SK-N-SH treated with all-trans-retinoic acid at 6 μM for 48 hours (cell line): ENCODE data around the gene ZFAND3.

Source experiments
- ARNTL ChIP-seq: fragments of 450-650 bp; formaldehyde crosslinking; IDR thresholded peaks from 2 replicates; pipeline ENCODE4 v1.5.0; 2020; ENCODE audit warnings: low read depth, mild to moderate bottlenecking, moderate library complexity, borderline replicate concordance
- BACH2 ChIP-seq: fragments of 250-450 bp; sonication (Bioruptor Pico); IDR thresholded peaks from 2 replicates; pipeline ENCODE4 v1.9.0; 2021; ENCODE audit warnings: mild to moderate bottlenecking, borderline replicate concordance
- ESRRG ChIP-seq: fragments of 250-450 bp; sonication (Bioruptor Pico); IDR thresholded peaks from 2 replicates; pipeline ENCODE4 v1.6.1; 2021; ENCODE audit warnings: mild to moderate bottlenecking
- GLIS3 ChIP-seq: fragments of 250-450 bp; sonication (Bioruptor Pico); IDR thresholded peaks from 2 replicates; pipeline ENCODE4 v1.5.0; 2020; ENCODE audit warnings: mild to moderate bottlenecking, moderate library complexity
- TCF4 ChIP-seq: fragments of 250-450 bp; sonication (Bioruptor Pico); IDR thresholded peaks from 2 replicates; pipeline ENCODE4 v1.8.0; 2021; ENCODE audit warnings: mild to moderate bottlenecking, moderate library complexity, borderline replicate concordance
- TOX ChIP-seq: fragments of 250-450 bp; sonication (Bioruptor Pico); IDR thresholded peaks from 2 replicates; pipeline ENCODE4 v1.8.0; 2021; ENCODE audit warnings: mild to moderate bottlenecking, moderate library complexity, borderline replicate concordance
- ZFP30 ChIP-seq: fragments of 450-650 bp; formaldehyde crosslinking; IDR thresholded peaks from 2 replicates; pipeline ENCODE4 v1.5.0; 2022; ENCODE audit warnings: mild to moderate bottlenecking, moderate library complexity
- ZNF565 ChIP-seq: fragments of 450-650 bp; formaldehyde crosslinking; conservative IDR thresholded peaks from 2 replicates; pipeline ENCODE4 v1.5.0; 2020; ENCODE audit warnings: low read depth, mild to moderate bottlenecking, moderate library complexity
- ZNF70 ChIP-seq: fragments of 450-650 bp; formaldehyde crosslinking; IDR thresholded peaks from 2 replicates; pipeline ENCODE4 v1.5.0; 2020; ENCODE audit warnings: mild to moderate bottlenecking, moderate library complexity
- ZNF8 ChIP-seq: fragments of 450-650 bp; formaldehyde crosslinking; IDR thresholded peaks from 2 replicates; pipeline ENCODE4 v1.5.0; 2020; ENCODE audit warnings: mild to moderate bottlenecking, moderate library complexity
- TF ChIP-seq, protein P1 (sequence below): fragments of 250-450 bp; sonication (Bioruptor Pico); IDR thresholded peaks from 2 replicates; pipeline ENCODE4 v1.8.0; 2020; ENCODE audit warnings: mild to moderate bottlenecking, moderate library complexity, borderline replicate concordance
- TF ChIP-seq, protein P2 (sequence below): fragments of 250-450 bp; sonication (Bioruptor Pico); IDR thresholded peaks from 2 replicates; pipeline ENCODE4 v1.5.0; 2020; ENCODE audit warnings: mild to moderate bottlenecking, moderate library complexity
- TF ChIP-seq, protein P3 (sequence below): fragments of 250-450 bp; sonication (Bioruptor Pico); IDR thresholded peaks from 2 replicates; pipeline ENCODE4 v1.5.1; 2020; ENCODE audit warnings: low read depth, mild to moderate bottlenecking, moderate library complexity

DNA sequence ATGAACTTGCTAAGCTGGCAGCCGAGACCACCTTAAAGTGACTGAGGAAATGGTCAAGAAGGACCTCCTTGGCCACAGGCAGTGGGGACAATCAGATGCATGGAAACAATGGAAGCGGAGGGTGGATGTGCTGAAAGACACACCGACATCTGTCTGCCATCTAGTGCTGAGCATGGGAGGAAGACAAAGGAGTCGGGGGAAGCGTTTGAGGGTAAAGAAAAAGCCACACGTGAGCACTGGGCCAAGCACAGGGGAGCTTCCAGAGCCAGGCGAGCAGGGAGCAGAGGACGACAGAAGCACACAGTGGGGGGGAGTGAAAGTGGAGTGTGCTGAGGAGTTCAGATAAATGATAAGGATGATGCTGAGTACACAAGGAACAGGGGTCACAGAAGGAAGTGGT lies 367.8 kb downstream of the ZFAND3 start:
- TF ChIP-seq ESRRG (CRISPR knock-in tag) (no peak), ZFP30 (CRISPR knock-in tag) (no peak), ZNF70 (CRISPR knock-in tag) (no peak), ZNF8 (CRISPR knock-in tag) (no peak), ZNF565 (no peak), TCF4 (CRISPR knock-in tag) (no peak), GLIS3 (no peak), BACH2 (CRISPR knock-in tag) (no peak), ARNTL (no peak), TOX (CRISPR knock-in tag) (no peak)
- TF ChIP-seq, protein P1, sequence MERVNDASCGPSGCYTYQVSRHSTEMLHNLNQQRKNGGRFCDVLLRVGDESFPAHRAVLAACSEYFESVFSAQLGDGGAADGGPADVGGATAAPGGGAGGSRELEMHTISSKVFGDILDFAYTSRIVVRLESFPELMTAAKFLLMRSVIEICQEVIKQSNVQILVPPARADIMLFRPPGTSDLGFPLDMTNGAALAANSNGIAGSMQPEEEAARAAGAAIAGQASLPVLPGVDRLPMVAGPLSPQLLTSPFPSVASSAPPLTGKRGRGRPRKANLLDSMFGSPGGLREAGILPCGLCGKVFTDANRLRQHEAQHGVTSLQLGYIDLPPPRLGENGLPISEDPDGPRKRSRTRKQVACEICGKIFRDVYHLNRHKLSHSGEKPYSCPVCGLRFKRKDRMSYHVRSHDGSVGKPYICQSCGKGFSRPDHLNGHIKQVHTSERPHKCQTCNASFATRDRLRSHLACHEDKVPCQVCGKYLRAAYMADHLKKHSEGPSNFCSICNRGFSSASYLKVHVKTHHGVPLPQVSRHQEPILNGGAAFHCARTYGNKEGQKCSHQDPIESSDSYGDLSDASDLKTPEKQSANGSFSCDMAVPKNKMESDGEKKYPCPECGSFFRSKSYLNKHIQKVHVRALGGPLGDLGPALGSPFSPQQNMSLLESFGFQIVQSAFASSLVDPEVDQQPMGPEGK, result no peak
- TF ChIP-seq, protein P2, sequence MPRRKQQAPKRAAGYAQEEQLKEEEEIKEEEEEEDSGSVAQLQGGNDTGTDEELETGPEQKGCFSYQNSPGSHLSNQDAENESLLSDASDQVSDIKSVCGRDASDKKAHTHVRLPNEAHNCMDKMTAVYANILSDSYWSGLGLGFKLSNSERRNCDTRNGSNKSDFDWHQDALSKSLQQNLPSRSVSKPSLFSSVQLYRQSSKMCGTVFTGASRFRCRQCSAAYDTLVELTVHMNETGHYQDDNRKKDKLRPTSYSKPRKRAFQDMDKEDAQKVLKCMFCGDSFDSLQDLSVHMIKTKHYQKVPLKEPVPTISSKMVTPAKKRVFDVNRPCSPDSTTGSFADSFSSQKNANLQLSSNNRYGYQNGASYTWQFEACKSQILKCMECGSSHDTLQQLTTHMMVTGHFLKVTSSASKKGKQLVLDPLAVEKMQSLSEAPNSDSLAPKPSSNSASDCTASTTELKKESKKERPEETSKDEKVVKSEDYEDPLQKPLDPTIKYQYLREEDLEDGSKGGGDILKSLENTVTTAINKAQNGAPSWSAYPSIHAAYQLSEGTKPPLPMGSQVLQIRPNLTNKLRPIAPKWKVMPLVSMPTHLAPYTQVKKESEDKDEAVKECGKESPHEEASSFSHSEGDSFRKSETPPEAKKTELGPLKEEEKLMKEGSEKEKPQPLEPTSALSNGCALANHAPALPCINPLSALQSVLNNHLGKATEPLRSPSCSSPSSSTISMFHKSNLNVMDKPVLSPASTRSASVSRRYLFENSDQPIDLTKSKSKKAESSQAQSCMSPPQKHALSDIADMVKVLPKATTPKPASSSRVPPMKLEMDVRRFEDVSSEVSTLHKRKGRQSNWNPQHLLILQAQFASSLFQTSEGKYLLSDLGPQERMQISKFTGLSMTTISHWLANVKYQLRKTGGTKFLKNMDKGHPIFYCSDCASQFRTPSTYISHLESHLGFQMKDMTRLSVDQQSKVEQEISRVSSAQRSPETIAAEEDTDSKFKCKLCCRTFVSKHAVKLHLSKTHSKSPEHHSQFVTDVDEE (CRISPR knock-in tag), result no peak
- TF ChIP-seq, protein P3, sequence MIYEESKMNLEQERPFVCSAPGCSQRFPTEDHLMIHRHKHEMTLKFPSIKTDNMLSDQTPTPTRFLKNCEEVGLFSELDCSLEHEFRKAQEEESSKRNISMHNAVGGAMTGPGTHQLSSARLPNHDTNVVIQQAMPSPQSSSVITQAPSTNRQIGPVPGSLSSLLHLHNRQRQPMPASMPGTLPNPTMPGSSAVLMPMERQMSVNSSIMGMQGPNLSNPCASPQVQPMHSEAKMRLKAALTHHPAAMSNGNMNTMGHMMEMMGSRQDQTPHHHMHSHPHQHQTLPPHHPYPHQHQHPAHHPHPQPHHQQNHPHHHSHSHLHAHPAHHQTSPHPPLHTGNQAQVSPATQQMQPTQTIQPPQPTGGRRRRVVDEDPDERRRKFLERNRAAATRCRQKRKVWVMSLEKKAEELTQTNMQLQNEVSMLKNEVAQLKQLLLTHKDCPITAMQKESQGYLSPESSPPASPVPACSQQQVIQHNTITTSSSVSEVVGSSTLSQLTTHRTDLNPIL, result no peak
